Stimulated activated CD8-positive, alpha-beta memory T cell treated with anti-CD3 and anti-CD28 coated beads, Interleukin-7, amount 100 ng/mL, for 48 hours (primary cell): ENCODE results near the gene GRIK4.

ENCODE experiments used
- DNase-seq, 2 donors: peaks; one replicate each; pipeline ENCODE4 v3.0.0-alpha.2; 2020; ENCODE audit warnings: low read depth in 1 of 2; ENCODE audit errors: extremely low read depth in 1 of 2

The GRIK4 gene

GRCh38 chr11:120929664-120930154 lies 418.2 kb downstream of the GRIK4 start:
- DNase-seq: peak in 1 of 2 donors; percentile 20

DNA sequence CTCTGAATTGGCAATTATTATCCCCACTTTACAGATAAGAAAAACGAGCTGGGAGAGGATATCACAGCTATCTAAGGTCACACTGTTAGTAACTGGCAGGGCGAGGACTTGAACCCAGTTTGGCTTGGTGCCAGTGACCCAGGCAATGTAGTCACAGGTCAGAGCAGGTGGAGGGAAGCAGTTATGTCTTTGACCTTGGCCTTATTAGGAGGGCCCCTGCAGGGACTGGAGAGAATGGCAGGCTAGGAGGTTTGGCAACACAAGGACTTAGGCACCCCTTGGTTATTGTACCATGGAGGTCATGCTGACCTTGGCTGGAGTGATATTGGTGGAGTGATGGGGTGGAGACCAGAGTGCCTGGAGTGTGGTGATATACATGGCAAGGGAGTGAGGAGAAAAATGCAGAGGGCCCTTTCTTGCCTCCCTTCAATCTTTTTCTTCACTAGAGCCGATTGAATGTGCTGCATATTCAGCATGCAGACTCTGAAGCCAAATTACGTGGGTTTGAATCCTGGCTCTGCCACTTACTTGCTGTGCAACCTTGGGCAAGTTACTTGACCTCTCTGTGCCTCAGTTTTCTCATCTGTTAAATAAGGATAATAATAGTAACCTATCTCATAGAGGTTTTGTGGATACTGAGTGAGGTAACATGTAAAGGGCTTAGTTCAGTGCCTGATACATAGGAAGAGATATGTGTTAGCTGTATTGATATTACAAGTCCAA lies 419.7 kb downstream of the GRIK4 start:
- DNase-seq: no peak

GRCh38 chr11:120932305-120932915 lies 420.9 kb downstream of the GRIK4 start:
- no peak for DNase-seq

GRCh38 chr11:120936356-120936755 lies 424.8 kb downstream of the GRIK4 start:
- no peak for DNase-seq

DNA sequence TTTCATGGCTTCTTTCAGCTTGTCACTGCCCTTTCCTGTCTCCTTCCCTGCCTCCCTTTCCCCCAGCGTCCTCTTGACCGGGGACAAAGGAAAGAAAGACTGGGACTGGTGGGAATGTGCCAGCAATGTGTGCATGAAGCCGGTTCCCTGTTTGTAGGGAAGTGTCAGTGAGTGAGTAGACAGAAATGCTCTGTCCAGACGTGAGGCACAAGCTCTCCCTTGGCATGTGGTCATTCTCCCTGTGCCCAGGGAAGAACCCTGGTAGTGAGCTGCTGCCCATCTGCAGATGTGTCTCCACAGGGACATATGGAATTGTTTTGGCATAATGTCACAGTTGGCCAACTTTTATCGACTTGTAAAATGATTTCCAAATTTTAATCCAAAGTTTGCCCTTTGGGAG lies 426.0 kb downstream of the GRIK4 start:
- DNase-seq: no peak

- DNase-seq: no peak
Measured at GRCh38 chr11:120938260-120938659, 426.7 kb downstream of the GRIK4 start.

GRCh38 chr11:120940160-120940848 lies 428.8 kb downstream of the GRIK4 start:
- DNase-seq: no peak

GRCh38 chr11:120941000-120941399 lies 429.5 kb downstream of the GRIK4 start:
- DNase-seq: no peak

- no peak for DNase-seq
Measured at GRCh38 chr11:120942701-120943100, 431.2 kb downstream of the GRIK4 start.

- DNase-seq: no peak
Measured at GRCh38 chr11:120945042-120945441, 433.5 kb downstream of the GRIK4 start.

GRCh38 chr11:120950880-120951279 lies 439.3 kb downstream of the GRIK4 start:
- no peak for DNase-seq

GRCh38 chr11:120952461-120953434 lies 441.2 kb downstream of the GRIK4 start:
- DNase-seq: peak; percentile 16 to 32

DNA sequence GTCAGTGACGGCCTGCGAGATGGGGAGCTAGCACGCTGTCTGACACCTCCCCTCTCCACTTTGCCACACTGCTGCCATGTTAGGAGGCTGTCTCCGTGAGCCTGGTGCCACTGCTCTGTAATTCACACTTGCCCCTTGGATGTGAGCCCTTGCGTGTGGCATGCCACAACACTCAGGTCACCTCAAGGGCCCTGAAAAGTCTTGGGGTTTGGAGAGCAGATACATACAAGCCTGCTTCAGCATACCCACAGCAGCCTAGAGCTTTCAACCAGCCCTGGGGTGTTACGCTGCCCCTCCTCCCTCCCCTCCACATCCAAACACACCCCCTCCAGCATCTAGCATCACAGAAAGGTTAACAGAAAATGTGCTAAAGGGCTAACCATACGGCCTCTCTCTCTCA lies 442.8 kb downstream of the GRIK4 start:
- DNase-seq: no peak

GRCh38 chr11:120956710-120957495 lies 445.4 kb downstream of the GRIK4 start:
- no peak for DNase-seq

- no peak for DNase-seq
Measured at GRCh38 chr11:120958185-120958584, 446.6 kb downstream of the GRIK4 start.

DNA sequence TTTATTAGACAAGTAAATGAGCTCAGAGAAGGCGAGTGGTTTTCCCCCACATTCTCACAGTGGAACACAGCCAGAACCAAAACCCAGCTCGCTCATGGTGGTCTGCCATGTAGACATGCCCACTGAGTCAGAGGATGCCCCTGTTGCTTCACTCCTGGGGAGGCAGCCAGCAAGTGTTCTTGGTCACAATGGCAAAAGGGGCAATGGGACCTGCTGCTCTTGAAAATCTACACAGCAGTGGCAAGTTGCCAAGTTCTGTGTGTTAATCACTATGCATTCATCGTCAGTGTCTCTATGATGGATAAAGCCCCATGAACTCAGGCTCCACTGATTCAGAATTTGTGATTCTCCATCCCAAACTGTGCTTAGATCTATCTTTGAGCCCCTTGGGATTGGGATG lies 447.6 kb downstream of the GRIK4 start:
- DNase-seq: no peak

DNA sequence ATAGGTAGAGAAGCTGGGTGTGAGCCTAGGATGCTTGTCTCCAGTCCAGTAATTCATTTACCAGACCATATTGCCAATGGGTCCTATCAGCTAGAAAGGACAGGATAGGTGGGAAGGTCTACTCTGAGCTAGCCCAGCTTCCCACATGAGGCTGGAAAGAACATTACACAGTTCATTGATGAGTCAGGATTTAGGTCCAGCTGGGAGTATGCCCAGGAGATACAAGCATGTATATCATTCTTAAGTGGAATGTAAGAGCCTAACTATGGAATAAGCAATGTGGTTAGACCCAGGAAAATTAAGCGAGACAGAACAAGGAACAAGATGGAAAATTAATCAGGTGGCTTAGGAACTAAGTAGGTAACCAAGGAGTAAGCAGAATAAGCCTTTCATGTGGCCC lies 453.3 kb downstream of the GRIK4 start:
- DNase-seq: no peak

- no peak for DNase-seq
Measured at GRCh38 chr11:120966840-120967239, 455.3 kb downstream of the GRIK4 start.

DNA sequence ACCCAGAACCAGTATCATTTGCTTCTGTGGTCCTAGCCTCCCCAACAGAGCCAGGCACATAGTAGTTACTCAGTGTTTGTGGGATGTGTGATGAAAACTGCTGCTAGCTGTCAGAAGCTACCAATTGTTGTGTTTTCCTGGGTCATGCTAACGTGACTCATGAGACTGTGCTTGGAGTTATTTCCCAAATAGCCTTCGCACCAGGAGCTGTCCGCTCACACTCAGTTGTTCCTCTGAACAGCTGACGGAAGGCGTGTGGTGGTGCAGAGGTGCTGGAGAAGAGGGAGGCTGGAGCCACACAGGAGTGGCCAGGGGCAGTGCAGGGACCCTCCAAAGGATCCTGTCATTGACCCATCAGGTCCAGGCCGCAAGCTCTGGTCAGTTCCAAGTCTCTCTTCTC lies 458.4 kb downstream of the GRIK4 start:
- DNase-seq: no peak

- no peak for DNase-seq
Measured at GRCh38 chr11:120971825-120972224, 460.3 kb downstream of the GRIK4 start.
